Upper lobe of left lung (tissue), 6 donors: ENCODE data around the gene ANP32B. TPM values are rescaled to one million over a fixed set of nuclear protein-coding genes. Genes with fewer than 3 reads are reported as not detected.
"Not testable (repeated sequence)": the region's sequence is repeated elsewhere in the genome, so short reads cannot be mapped to it uniquely, and the experiment has no call there.

Source experiments
- ATAC-seq, 2 donors: fragments of 200-7000 bp; cut with Tn5 transposase; one replicate each; pipeline ENCODE4 v1.9.1; 2022; ENCODE audit warnings: mild to moderate bottlenecking in 2 of 2, moderate library complexity in 2 of 2; ENCODE audit not compliant: low FRiP score in 2 of 2
- DNase-seq, 2 donors: peaks; one replicate each; pipeline ENCODE4 v3.0.0-alpha.2; 2019 to 2020
- H3K27ac ChIP-seq, 4 donors: fragments of 200-600 bp; sonication (generic); one replicate each; pipeline ENCODE4 v1.5.1; 2016 to 2019
- H3K27me3 ChIP-seq, 4 donors: fragments of 200-600 bp; sonication (generic); one replicate each; pipeline ENCODE4 v1.5.1; 2017 to 2019
- H3K36me3 ChIP-seq, 4 donors: fragments of 200-600 bp; sonication (generic); one replicate each; pipeline ENCODE4 v1.5.1; 2016 to 2019
- H3K4me1 ChIP-seq, 4 donors: fragments of 200-600 bp; sonication (generic); one replicate each; pipeline ENCODE4 v1.5.1; 2018 to 2019
- H3K4me3 ChIP-seq, 4 donors: fragments of 200-600 bp; sonication (generic); one replicate each; pipeline ENCODE4 v1.5.1; 2017 to 2019; ENCODE audit warnings: mild to moderate bottlenecking in 2 of 4, moderate library complexity in 1 of 4
- H3K9me3 ChIP-seq, 4 donors: fragments of 200-600 bp; sonication (generic); one replicate each; pipeline ENCODE4 v1.5.1; 2018 to 2019
- EP300 ChIP-seq, 4 donors: sonication (generic); formaldehyde crosslinking; IDR thresholded peaks; one replicate each; pipeline ENCODE4 v1.5.1; 2017; ENCODE audit warnings: antibody characterized with exemption in 4 of 4, control low read depth in 2 of 4
- POLR2A ChIP-seq, 4 donors: fragments of 450-650 bp; IDR thresholded peaks; one replicate each; pipeline ENCODE4 v1.5.1; 2016 to 2017; ENCODE audit warnings: antibody characterized with exemption in 4 of 4, mild to moderate bottlenecking in 2 of 4
- POLR2AphosphoS5 ChIP-seq, 2 donors: sonication (generic); formaldehyde crosslinking; IDR thresholded peaks; one replicate each; pipeline ENCODE4 v1.5.1; 2017; ENCODE audit warnings: antibody characterized with exemption in 2 of 2
- WGBS, 2 donors: methylation state at CpG; one replicate each; pipeline ENCODE4 v1.1.5; 2017 to 2018; 5-methylcytosine and 5-hydroxymethylcytosine counted together
- total RNA-seq, 6 donors: library from RNA; depleted of rRNA in 4 of 6; stranded (reverse); fragments of >200 nt in 4 of 6; gene quantifications; one replicate each; pipeline versions ENCODE4 v1.1.0 to v1.2.1, GENCODE V29; 2016 to 2021
- TF ChIP-seq, protein P1 (sequence below), 6 experiments: fragments of 450-650 bp in 4 of 6; fragments of 200-600 bp in 2 of 6; sonication (generic) in 2 of 6; IDR thresholded peaks; one replicate each; pipeline ENCODE4 v1.5.1; 2016 to 2019; ENCODE audit warnings: antibody characterized with exemption in 6 of 6
- donor health status: DM: no; HTN: no; CAD: no; lungs with moderate emphysema.
- donor health status: DM: no; HTN: yes; CAD: no; lungs with severe emphysema.

Gene ANP32B
- total RNA-seq, 6 donors from 2014 or later = 34.1 to 116 (median 66.0) TPM

DNA sequence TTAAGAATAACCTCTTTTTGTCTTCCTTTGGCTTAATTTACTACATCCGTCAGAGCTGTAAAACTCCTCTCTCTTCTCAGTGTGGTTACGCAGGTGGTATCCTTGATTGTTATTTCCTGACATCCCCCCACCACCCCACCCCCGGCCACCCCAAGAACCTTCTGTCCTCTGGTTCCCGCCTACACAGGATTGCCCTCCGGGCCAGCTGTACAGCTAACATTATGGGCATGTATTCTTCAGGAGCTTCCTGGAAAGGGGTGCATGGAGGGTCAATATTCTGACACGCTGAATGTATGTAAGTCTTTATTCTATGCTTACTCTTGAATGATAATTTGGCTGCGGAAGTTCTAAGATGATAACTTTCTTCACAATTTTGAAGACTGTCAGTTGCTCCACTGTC lies 13.0 kb upstream of the ANP32B start:
- TF ChIP-seq POLR2AphosphoS5 (IDR thresholded peaks at IDR 0.05) (no peak), POLR2A (IDR thresholded peaks at IDR 0.05) (no peak), EP300 (IDR thresholded peaks at IDR 0.05) (no peak)
- TF ChIP-seq, protein P1, sequence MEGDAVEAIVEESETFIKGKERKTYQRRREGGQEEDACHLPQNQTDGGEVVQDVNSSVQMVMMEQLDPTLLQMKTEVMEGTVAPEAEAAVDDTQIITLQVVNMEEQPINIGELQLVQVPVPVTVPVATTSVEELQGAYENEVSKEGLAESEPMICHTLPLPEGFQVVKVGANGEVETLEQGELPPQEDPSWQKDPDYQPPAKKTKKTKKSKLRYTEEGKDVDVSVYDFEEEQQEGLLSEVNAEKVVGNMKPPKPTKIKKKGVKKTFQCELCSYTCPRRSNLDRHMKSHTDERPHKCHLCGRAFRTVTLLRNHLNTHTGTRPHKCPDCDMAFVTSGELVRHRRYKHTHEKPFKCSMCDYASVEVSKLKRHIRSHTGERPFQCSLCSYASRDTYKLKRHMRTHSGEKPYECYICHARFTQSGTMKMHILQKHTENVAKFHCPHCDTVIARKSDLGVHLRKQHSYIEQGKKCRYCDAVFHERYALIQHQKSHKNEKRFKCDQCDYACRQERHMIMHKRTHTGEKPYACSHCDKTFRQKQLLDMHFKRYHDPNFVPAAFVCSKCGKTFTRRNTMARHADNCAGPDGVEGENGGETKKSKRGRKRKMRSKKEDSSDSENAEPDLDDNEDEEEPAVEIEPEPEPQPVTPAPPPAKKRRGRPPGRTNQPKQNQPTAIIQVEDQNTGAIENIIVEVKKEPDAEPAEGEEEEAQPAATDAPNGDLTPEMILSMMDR (IDR thresholded peaks at IDR 0.05) = no peak
- Histone ChIP-seq H3K4me1 (no peaks in the 10 kb centered on the region), H3K27me3 (no peaks in the 10 kb centered on the region), H3K27ac (no peak overlapping the region), H3K36me3 (no peaks in the 10 kb centered on the region), H3K9me3 (peaks cover 0 to 3% (median 0%) of the 10 kb centered on the region in 4 donors), H3K4me3 (no peak overlapping the region)
- ATAC-seq (no peak), DNase-seq (no peak)
- 56 to 65% methylated on average over 7 of the region's 7 CpGs for WGBS, 2 donors

DNA sequence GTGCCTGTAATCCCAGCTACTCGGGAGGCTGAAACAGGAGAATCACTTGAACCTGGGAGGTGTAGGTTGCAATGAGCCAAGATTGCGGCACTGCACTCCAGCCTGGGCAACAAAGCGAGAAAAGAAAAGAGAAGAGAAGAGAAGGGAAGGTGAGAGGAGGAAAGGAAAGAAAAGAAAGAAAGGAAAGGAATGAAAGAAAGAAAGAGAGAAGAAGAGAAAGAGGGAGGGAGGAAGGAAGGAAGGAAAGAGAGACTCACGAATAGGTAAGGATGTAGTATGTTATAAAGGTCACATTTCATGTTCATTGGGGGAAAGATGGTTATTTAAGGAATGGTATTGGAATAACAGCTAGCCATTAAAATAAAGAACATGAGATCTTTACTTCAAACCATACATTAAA lies 10.4 kb upstream of the ANP32B start:
- no peak for DNase-seq
- Histone ChIP-seq H3K4me3 (no peak overlapping the region), H3K27me3 (no peaks in the 10 kb centered on the region), H3K36me3 (no peaks in the 10 kb centered on the region), H3K27ac (no peak overlapping the region), H3K4me1 (no peaks in the 10 kb centered on the region), H3K9me3 (peaks cover 0 to 3% (median 0%) of the 10 kb centered on the region in 4 donors)
- no peak for TF ChIP-seq EP300 (IDR thresholded peaks at IDR 0.05)
- TF ChIP-seq, protein P1 (IDR thresholded peaks at IDR 0.05) = no peak
- no peak for TF ChIP-seq POLR2AphosphoS5 (IDR thresholded peaks at IDR 0.05)
- no peak for TF ChIP-seq POLR2A (IDR thresholded peaks at IDR 0.05)
- WGBS, 2 donors = 84 to 99% methylated on average over 4 of the region's 4 CpGs
- ATAC-seq = no peak

DNA sequence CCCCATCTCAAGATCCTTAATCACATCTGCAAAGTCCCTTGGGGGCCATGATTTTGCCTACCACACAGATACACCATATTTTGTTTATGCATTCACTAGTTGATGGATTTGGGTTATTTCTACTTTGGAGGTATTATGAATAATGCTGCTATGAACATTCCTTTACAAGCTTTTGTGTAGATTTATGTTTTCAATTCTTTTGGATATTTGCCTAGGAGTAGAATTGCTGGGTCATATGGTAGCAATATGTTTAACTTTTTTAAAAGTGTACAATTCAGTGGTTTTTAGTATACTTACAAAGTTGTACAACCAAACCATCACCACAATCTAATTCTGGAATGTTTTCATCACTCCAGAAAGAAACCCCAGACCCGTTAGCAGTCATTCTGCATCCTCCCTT lies 7.8 kb upstream of the ANP32B start:
- no peak overlapping the region for H3K27ac ChIP-seq
- no peaks in the 10 kb centered on the region for H3K27me3 ChIP-seq
- WGBS, 2 donors = 68 to 72% methylated on average over 1 of the region's 1 CpG
- DNase-seq (no peak), ATAC-seq (no peak)
- no peak overlapping the region for H3K4me3 ChIP-seq
- H3K4me1 ChIP-seq = no peaks in the 10 kb centered on the region
- TF ChIP-seq POLR2A (IDR thresholded peaks at IDR 0.05) (no peak), EP300 (IDR thresholded peaks at IDR 0.05) (no peak), POLR2AphosphoS5 (IDR thresholded peaks at IDR 0.05) (no peak)
- TF ChIP-seq, protein P1 (IDR thresholded peaks at IDR 0.05) = no peak
- H3K36me3 ChIP-seq = no peaks in the 10 kb centered on the region
- H3K9me3 ChIP-seq = peaks cover 0 to 3% (median 0%) of the 10 kb centered on the region in 4 donors

DNA sequence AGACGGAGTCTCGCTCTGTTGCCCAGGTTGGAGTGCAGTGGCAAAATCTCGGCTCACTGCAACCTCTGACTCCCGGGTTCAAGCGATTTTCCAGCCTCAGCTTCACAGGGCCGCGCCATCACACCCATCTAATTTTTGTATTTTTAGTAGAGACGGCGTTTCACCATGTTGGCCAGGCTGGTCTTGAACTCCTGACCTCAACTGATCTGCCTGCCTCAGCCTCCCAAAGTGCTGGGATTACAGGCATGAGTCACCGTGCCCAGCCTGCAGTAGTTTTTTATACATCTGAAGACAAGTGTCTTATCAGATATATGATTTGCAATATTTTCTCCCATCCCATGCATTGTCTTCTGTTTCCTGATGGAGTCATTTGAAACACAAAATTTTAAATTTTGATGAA lies 6.5 kb upstream of the ANP32B start:
- not testable (repeated sequence) for DNase-seq, H3K27me3 ChIP-seq, H3K36me3 ChIP-seq, H3K4me1 ChIP-seq, ATAC-seq, H3K9me3 ChIP-seq, H3K4me3 ChIP-seq, H3K27ac ChIP-seq
- 91 to 96% methylated on average over 10 of the region's 10 CpGs for WGBS, 2 donors

DNA sequence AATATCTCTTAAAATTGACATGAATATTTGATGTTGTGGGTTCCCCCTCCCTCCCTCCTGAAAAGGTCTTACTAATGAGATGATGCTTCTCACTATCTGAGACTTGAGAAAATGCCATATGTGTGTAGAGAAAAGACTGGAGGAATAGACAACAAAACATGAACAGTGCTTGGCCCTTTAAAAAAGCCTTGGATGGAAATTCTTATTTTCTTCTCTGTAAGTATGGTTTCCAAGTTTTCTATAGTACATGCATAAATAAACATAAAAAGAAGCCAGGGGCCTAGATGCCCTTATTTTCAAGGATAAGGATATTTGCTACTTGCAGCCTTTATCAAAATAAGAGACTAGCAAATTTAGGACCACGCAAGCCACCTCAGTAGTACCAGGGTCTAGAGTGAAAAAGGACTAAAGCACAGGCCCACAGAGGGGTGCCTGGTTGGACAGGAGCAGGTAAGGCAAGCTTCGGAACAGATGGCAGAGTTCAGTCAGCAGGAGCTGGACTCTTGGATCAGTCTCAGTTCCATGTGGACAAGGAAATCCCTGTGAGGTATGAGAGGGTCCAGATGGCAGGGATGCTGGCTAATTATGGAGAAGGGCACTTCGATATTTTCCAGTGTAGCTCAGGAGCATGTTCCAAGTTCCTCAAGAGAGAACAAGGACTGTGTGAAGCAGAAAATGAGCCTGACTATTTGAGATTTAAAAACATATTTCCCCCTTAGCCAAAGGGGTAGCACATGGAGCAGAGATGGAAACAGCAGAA lies 4.6 kb upstream of the ANP32B start:
- Histone ChIP-seq H3K27me3 (no peaks in the 10 kb centered on the region), H3K4me3 (no peak overlapping the region), H3K27ac (no peak overlapping the region), H3K4me1 (peaks cover 4 to 8% (median 6%) of the 10 kb centered on the region in 4 donors), H3K36me3 (no peaks in the 10 kb centered on the region), H3K9me3 (peaks cover 0 to 3% (median 0%) of the 10 kb centered on the region in 4 donors)
- 87 to 92% methylated on average over 3 of the region's 3 CpGs for WGBS, 2 donors
- no peak for ATAC-seq
- no peak for DNase-seq
- TF ChIP-seq POLR2AphosphoS5 (IDR thresholded peaks at IDR 0.05) = no peak
- no peak for TF ChIP-seq EP300 (IDR thresholded peaks at IDR 0.05)
- TF ChIP-seq POLR2A (IDR thresholded peaks at IDR 0.05) = no peak
- TF ChIP-seq, protein P1 (IDR thresholded peaks at IDR 0.05) = no peak
